ENCODE data around the gene PRKRA.
"Not testable (repeated sequence)": the region's sequence is repeated elsewhere in the genome, so short reads cannot be mapped to it uniquely, and the experiment has no call there.

Gene PRKRA

GRCh38 chr2:178425255-178425827 lies 25.6 kb downstream of the PRKRA start:
- Histone ChIP-seq H3K9me3 (ENCODE audit: control insufficient read depth, low read length) (no peaks in the 10 kb centered on the region), H3K79me2 (no peaks in the 10 kb centered on the region), H3K27me3 (ENCODE audit: control insufficient read depth, insufficient read depth, low read length) (no peaks in the 10 kb centered on the region), H3K4me1 (no peaks in the 10 kb centered on the region), H3K4me3 (ENCODE audit: low read depth, low read length) (no peak overlapping the region), H3K9ac (no peak overlapping the region), H2AFZ (no peak overlapping the region), H3K27ac (no peak overlapping the region), H3K36me3 (ENCODE audit: control insufficient read depth, insufficient read depth, low read length) (no peaks in the 10 kb centered on the region), H3K4me2 (ENCODE audit: low read length) (no peak overlapping the region)
- no peak for TF ChIP-seq CTCF (IDR thresholded peaks at IDR 0.05)

DNA sequence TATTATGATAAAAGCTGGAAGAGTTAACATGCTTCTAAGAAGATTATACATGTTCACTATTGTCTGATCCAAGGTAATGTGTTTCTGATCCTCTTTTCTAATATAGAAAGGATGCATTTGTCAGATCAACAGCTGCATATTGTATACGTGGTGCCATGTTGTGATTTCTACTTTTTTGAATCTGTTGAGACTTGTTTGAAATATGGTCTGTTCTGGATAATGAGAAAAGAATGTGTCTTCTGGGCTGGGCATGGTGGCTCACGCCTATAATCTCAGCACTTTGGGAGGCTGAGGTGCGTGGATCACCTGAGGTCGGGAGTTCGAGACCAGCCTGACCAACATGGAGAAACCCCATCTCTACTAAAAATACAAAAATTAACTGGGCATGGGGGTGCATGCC lies 27.2 kb downstream of the PRKRA start:
- H2AFZ ChIP-seq; H3K79me2 ChIP-seq; H3K4me3 ChIP-seq (ENCODE audit: low read depth, low read length); H3K27ac ChIP-seq; H3K27me3 ChIP-seq (ENCODE audit: control insufficient read depth, insufficient read depth, low read length); H3K9me3 ChIP-seq (ENCODE audit: control insufficient read depth, low read length); H3K4me1 ChIP-seq; H3K9ac ChIP-seq; H3K36me3 ChIP-seq (ENCODE audit: control insufficient read depth, insufficient read depth, low read length); H3K4me2 ChIP-seq (ENCODE audit: low read length): not testable (repeated sequence)

- no peak for TF ChIP-seq CTCF (IDR thresholded peaks at IDR 0.05)
- H2AFZ ChIP-seq = no peak overlapping the region
- H3K9me3 ChIP-seq (ENCODE audit: control insufficient read depth, low read length) = no peaks in the 10 kb centered on the region
- H3K4me2 ChIP-seq (ENCODE audit: low read length) = no peak overlapping the region
- H3K9ac ChIP-seq = no peak overlapping the region
- no peak overlapping the region for H3K4me3 ChIP-seq (ENCODE audit: low read depth, low read length)
- peaks cover 9% of the 10 kb centered on the region for H3K4me1 ChIP-seq
- no peaks in the 10 kb centered on the region for H3K79me2 ChIP-seq
- H3K36me3 ChIP-seq (ENCODE audit: control insufficient read depth, insufficient read depth, low read length) = no peaks in the 10 kb centered on the region
- H3K27ac ChIP-seq = no peak overlapping the region
- no peaks in the 10 kb centered on the region for H3K27me3 ChIP-seq (ENCODE audit: control insufficient read depth, insufficient read depth, low read length)
These were observed 28.9 kb downstream of the PRKRA start for GRCh38 chr2:178422097-178422496.

- Histone ChIP-seq H3K4me1 (peaks cover 9% of the 10 kb centered on the region), H3K27ac (peak overlapping the region; percentile 58), H2AFZ (peak overlapping the region; percentile 8), H3K79me2 (no peaks in the 10 kb centered on the region), H3K27me3 (ENCODE audit: control insufficient read depth, insufficient read depth, low read length) (no peaks in the 10 kb centered on the region), H3K4me2 (ENCODE audit: low read length) (no peak overlapping the region), H3K9ac (no peak overlapping the region), H3K9me3 (ENCODE audit: control insufficient read depth, low read length) (no peaks in the 10 kb centered on the region), H3K36me3 (ENCODE audit: control insufficient read depth, insufficient read depth, low read length) (no peaks in the 10 kb centered on the region), H3K4me3 (ENCODE audit: low read depth, low read length) (no peak overlapping the region)
- no peak for TF ChIP-seq CTCF (IDR thresholded peaks at IDR 0.05)
These were observed 30.4 kb downstream of the PRKRA start for GRCh38 chr2:178420463-178420999.

DNA sequence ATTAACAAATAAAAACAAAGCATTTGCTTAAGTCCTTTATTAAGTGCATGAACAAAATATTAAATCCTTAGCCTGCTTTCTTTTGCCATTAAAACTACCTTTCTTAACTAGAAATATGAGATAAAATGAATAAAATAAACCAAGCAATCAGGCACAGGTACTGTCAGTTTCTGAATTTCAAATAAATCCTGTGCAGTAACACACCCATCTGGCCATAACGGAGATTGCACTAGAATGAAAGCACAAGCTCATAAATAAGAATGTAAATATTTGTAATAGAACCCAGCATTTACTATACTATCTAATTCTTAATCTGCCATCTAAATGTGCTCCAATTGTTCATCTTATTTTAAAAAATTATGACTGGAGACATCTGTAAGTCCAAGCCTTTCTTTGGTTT lies 31.9 kb downstream of the PRKRA start:
- Histone ChIP-seq H2AFZ (peak overlapping the region; percentile 30), H3K27ac (no peak overlapping the region), H3K27me3 (ENCODE audit: control insufficient read depth, insufficient read depth, low read length) (no peaks in the 10 kb centered on the region), H3K79me2 (no peaks in the 10 kb centered on the region), H3K4me1 (peaks cover 12% of the 10 kb centered on the region), H3K4me3 (ENCODE audit: low read depth, low read length) (no peak overlapping the region), H3K9me3 (ENCODE audit: control insufficient read depth, low read length) (no peaks in the 10 kb centered on the region), H3K9ac (no peak overlapping the region), H3K4me2 (ENCODE audit: low read length) (no peak overlapping the region), H3K36me3 (ENCODE audit: control insufficient read depth, insufficient read depth, low read length) (no peaks in the 10 kb centered on the region)
- TF ChIP-seq CTCF (IDR thresholded peaks at IDR 0.05) = peak; percentile 24

Measured in parathyroid adenoma (tissue), 2 donors.